Muscle layer of duodenum (tissue), 2 donors: ENCODE results near the gene PPM1H.

ENCODE experiments used
- H3K27ac ChIP-seq: one replicate; pipeline ENCODE4 v1.7.0; 2013; ENCODE audit warnings: mild to moderate bottlenecking, low read length
- H3K27me3 ChIP-seq: one replicate; pipeline ENCODE4 v1.7.0; 2013; ENCODE audit warnings: low read depth, mild to moderate bottlenecking, control low read depth, low read length
- H3K36me3 ChIP-seq, 2 donors: one replicate each; pipeline ENCODE4 v1.7.0; 2013; ENCODE audit warnings: low read length in 2 of 2, control low read depth in 1 of 2, mild to moderate bottlenecking in 1 of 2; ENCODE audit not compliant: insufficient read depth in 2 of 2, control insufficient read depth in 1 of 2
- H3K4me1 ChIP-seq, 2 donors: one replicate each; pipeline ENCODE4 v1.7.0; 2013; ENCODE audit warnings: low read length in 2 of 2, mild to moderate bottlenecking in 2 of 2, control low read depth in 1 of 2, moderate library complexity in 1 of 2; ENCODE audit not compliant: insufficient read depth in 2 of 2, control insufficient read depth in 1 of 2
- H3K4me3 ChIP-seq, 2 donors: one replicate each; pipeline ENCODE4 v1.7.0; 2013; ENCODE audit warnings: low read length in 2 of 2, low read depth in 1 of 2, mild to moderate bottlenecking in 1 of 2
- H3K9me3 ChIP-seq, 2 donors: one replicate each; pipeline ENCODE4 v1.7.0; 2013; ENCODE audit warnings: low read length in 2 of 2, control low read depth in 1 of 2, mild to moderate bottlenecking in 1 of 2; ENCODE audit not compliant: control insufficient read depth in 1 of 2
- donor health status: healthy.

PPM1H gene

GRCh38 chr12:62725781-62726180, 209.2 kb downstream of the PPM1H start:
- H3K4me3 ChIP-seq: no peak overlapping the region
- no peaks in the 10 kb centered on the region for H3K27me3 ChIP-seq
- no peaks in the 10 kb centered on the region for H3K9me3 ChIP-seq
- H3K36me3 ChIP-seq: no peaks in the 10 kb centered on the region
- H3K4me1 ChIP-seq: peaks cover 0 to 15% of the 10 kb centered on the region in 2 donors
- no peak overlapping the region for H3K27ac ChIP-seq

GRCh38 chr12:62724947-62725451, 210.0 kb downstream of the PPM1H start:
- Histone ChIP-seq H3K27me3 (no peaks in the 10 kb centered on the region), H3K4me3 (no peak overlapping the region), H3K4me1 (peaks cover 0 to 13% of the 10 kb centered on the region in 2 donors), H3K36me3 (no peaks in the 10 kb centered on the region), H3K27ac (no peak overlapping the region), H3K9me3 (no peaks in the 10 kb centered on the region)

- Histone ChIP-seq H3K27ac (no peak overlapping the region), H3K36me3 (no peaks in the 10 kb centered on the region), H3K27me3 (no peaks in the 10 kb centered on the region), H3K9me3 (no peaks in the 10 kb centered on the region), H3K4me1 (peaks cover 0 to 11% of the 10 kb centered on the region in 2 donors), H3K4me3 (no peak overlapping the region)
These were observed 210.7 kb downstream of the PPM1H start for GRCh38 chr12:62724285-62724684.

- H3K9me3 ChIP-seq: no peaks in the 10 kb centered on the region
- H3K36me3 ChIP-seq: no peaks in the 10 kb centered on the region
- H3K27ac ChIP-seq: no peak overlapping the region
- no peaks in the 10 kb centered on the region for H3K27me3 ChIP-seq
- H3K4me1 ChIP-seq: peaks cover 0 to 7% of the 10 kb centered on the region in 2 donors
- H3K4me3 ChIP-seq: no peak overlapping the region
These were observed 211.8 kb downstream of the PPM1H start for GRCh38 chr12:62722971-62723680.

GRCh38 chr12:62720661-62721330, 214.2 kb downstream of the PPM1H start:
- Histone ChIP-seq H3K9me3 (no peaks in the 10 kb centered on the region), H3K27me3 (no peaks in the 10 kb centered on the region), H3K4me1 (peaks cover 0 to 7% of the 10 kb centered on the region in 2 donors), H3K4me3 (no peak overlapping the region), H3K36me3 (no peaks in the 10 kb centered on the region), H3K27ac (no peak overlapping the region)

- Histone ChIP-seq H3K27me3 (no peaks in the 10 kb centered on the region), H3K4me1 (peaks cover 0 to 4% of the 10 kb centered on the region in 2 donors)
These were observed 214.9 kb downstream of the PPM1H start for GRCh38 chr12:62720025-62720424.

GRCh38 chr12:62718762-62719426, 216.1 kb downstream of the PPM1H start:
- Histone ChIP-seq H3K9me3 (no peaks in the 10 kb centered on the region), H3K4me3 (no peak overlapping the region), H3K27me3 (no peaks in the 10 kb centered on the region), H3K36me3 (no peaks in the 10 kb centered on the region), H3K4me1 (peaks cover 0 to 12% of the 10 kb centered on the region in 2 donors), H3K27ac (no peak overlapping the region)

More at GRCh38 chr12:62720025-62720424, 214.9 kb downstream of the PPM1H start:
- Histone ChIP-seq H3K9me3 (no peaks in the 10 kb centered on the region), H3K27ac (no peak overlapping the region), H3K4me3 (no peak overlapping the region), H3K36me3 (no peaks in the 10 kb centered on the region)

GRCh38 chr12:62717643-62718042, 217.3 kb downstream of the PPM1H start:
- Histone ChIP-seq H3K27ac (no peak overlapping the region), H3K4me1 (peaks cover 0 to 12% of the 10 kb centered on the region in 2 donors)

GRCh38 chr12:62716866-62717525, 218.0 kb downstream of the PPM1H start:
- no peak overlapping the region for H3K27ac ChIP-seq
- H3K9me3 ChIP-seq: no peaks in the 10 kb centered on the region
- peaks cover 0 to 15% of the 10 kb centered on the region in 2 donors for H3K4me1 ChIP-seq
- no peak overlapping the region for H3K4me3 ChIP-seq
- no peaks in the 10 kb centered on the region for H3K27me3 ChIP-seq
- no peaks in the 10 kb centered on the region for H3K36me3 ChIP-seq

More at GRCh38 chr12:62717643-62718042, 217.3 kb downstream of the PPM1H start:
- Histone ChIP-seq H3K9me3 (no peaks in the 10 kb centered on the region), H3K27me3 (no peaks in the 10 kb centered on the region), H3K36me3 (no peaks in the 10 kb centered on the region), H3K4me3 (no peak overlapping the region)

GRCh38 chr12:62716037-62716436, 218.9 kb downstream of the PPM1H start:
- H3K9me3 ChIP-seq: no peaks in the 10 kb centered on the region
- no peak overlapping the region for H3K4me3 ChIP-seq
- H3K27me3 ChIP-seq: no peaks in the 10 kb centered on the region
- no peak overlapping the region for H3K27ac ChIP-seq
- peaks cover 0 to 20% of the 10 kb centered on the region in 2 donors for H3K4me1 ChIP-seq
- H3K36me3 ChIP-seq: no peaks in the 10 kb centered on the region
